IMR-90 (cell line): ENCODE data around the gene AP1S1. TPM values are rescaled to one million over a fixed set of nuclear protein-coding genes. Genes with fewer than 3 reads are reported as not detected.
A peak's percentile ranks its signal among the peaks of the same experiment; 100 is the strongest.
"Not testable (repeated sequence)": the region's sequence is repeated elsewhere in the genome, so short reads cannot be mapped to it uniquely, and the experiment has no call there.

ENCODE experiments used
- ATAC-seq: fragments of 200-7000 bp; cut with Tn5 transposase; 2 replicates; pipeline ENCODE4 v1.9.1; 2020; ENCODE audit warnings: low read depth, mild to moderate bottlenecking, moderate library complexity
- BruUV-seq: library from RNA; stranded (reverse); fragments of 400-500 nt; replicated peaks from 2 replicates; lab custom pipeline; 2021; lab: Mats Ljungman, UMichigan
- CTCF ChIA-PET: fragments of 300-600 bp; formaldehyde crosslinking; extraction: SDS; loops from one replicate; lab custom pipeline; 2021; ENCODE audit warnings: antibody characterized with exemption; lab: Yijun Ruan, JAX
- POLR2A ChIA-PET: fragments of 300-600 bp; sonication (Branson Sonifier 250); formaldehyde crosslinking; loops from one replicate; lab custom pipeline; 2022; ENCODE audit warnings: antibody characterized with exemption; ENCODE audit not compliant: unreplicated experiment; lab: Charles Lee
- DNase-seq: peaks from one replicate; pipeline ENCODE4 v3.0.0; 2013
- H2AFZ ChIP-seq: replicated peaks from 2 replicates; pipeline ENCODE3; 2013; ENCODE audit warnings: low read length, mild to moderate bottlenecking; ENCODE audit not compliant: poor library complexity
- H2AK5ac ChIP-seq: 2 replicates; pipeline ENCODE4 v1.6.1; 2013; ENCODE audit warnings: low read depth, low read length, inconsistent platforms
- H2AK9ac ChIP-seq: replicated peaks from 2 replicates; pipeline ENCODE3; 2013; ENCODE audit warnings: mild to moderate bottlenecking, low read depth, low read length, moderate library complexity; ENCODE audit not compliant: poor library complexity
- H2BK120ac ChIP-seq: 2 replicates; pipeline ENCODE4 v1.6.1; 2013; ENCODE audit warnings: low read depth, low read length, inconsistent platforms
- H2BK15ac ChIP-seq: 3 replicates; pipeline ENCODE4 v1.6.1; 2013; ENCODE audit warnings: low read depth, low read length, inconsistent platforms
- H2BK20ac ChIP-seq: 2 replicates; pipeline ENCODE4 v1.6.1; 2013; ENCODE audit warnings: low read depth, mild to moderate bottlenecking, inconsistent platforms, low read length, moderate library complexity
- H2BK5ac ChIP-seq: 2 replicates; pipeline ENCODE4 v1.6.1; 2013; ENCODE audit warnings: mild to moderate bottlenecking, low read depth, low read length, inconsistent platforms; ENCODE audit not compliant: poor library complexity, severe bottlenecking
- H3K14ac ChIP-seq: replicated peaks from 2 replicates; pipeline ENCODE4 v1.6.1; 2013; ENCODE audit warnings: low read depth, low read length, inconsistent platforms
- H3K18ac ChIP-seq: 2 replicates; pipeline ENCODE4 v1.6.1; 2013; ENCODE audit warnings: low read depth, low read length, control low read depth
- H3K23ac ChIP-seq: 2 replicates; pipeline ENCODE4 v1.6.1; 2013; ENCODE audit warnings: low read depth, low read length, inconsistent platforms
- H3K27ac ChIP-seq: 2 replicates; pipeline ENCODE4 v1.5.1; 2013; ENCODE audit warnings: mild to moderate bottlenecking, control low read depth, low read length; ENCODE audit not compliant: insufficient read depth
- H3K27me3 ChIP-seq: 2 replicates; pipeline ENCODE4 v1.6.1; 2013; ENCODE audit warnings: low read length; ENCODE audit not compliant: control insufficient read depth, insufficient read depth
- H3K36me3 ChIP-seq: 2 replicates; pipeline ENCODE4 v1.6.1; 2013; ENCODE audit warnings: low read length, mixed read lengths; ENCODE audit not compliant: control insufficient read depth, insufficient read depth
- H3K4ac ChIP-seq: 2 replicates; pipeline ENCODE4 v1.6.1; 2013; ENCODE audit warnings: low read depth, low read length, inconsistent platforms
- H3K4me1 ChIP-seq: 2 replicates; pipeline ENCODE4 v1.6.1; 2013; ENCODE audit warnings: low read length, mixed read lengths; ENCODE audit not compliant: control insufficient read depth, insufficient read depth
- H3K4me2 ChIP-seq: 2 replicates; pipeline ENCODE4 v1.6.1; 2013; ENCODE audit warnings: low read depth, mild to moderate bottlenecking, control low read depth, low read length, moderate library complexity
- H3K4me3 ChIP-seq: 2 replicates; pipeline ENCODE4 v1.5.1; 2013; ENCODE audit warnings: low read depth, mild to moderate bottlenecking, control low read depth, low read length, moderate library complexity; ENCODE audit not compliant: insufficient read depth
- H3K56ac ChIP-seq: 2 replicates; pipeline ENCODE4 v1.6.1; 2013; ENCODE audit warnings: low read length, inconsistent platforms; ENCODE audit not compliant: insufficient read depth; ENCODE audit errors: extremely low read depth
- H3K79me1 ChIP-seq, 2 experiments: 2 replicates each; pipeline ENCODE4 v1.6.1; 2013; ENCODE audit warnings: low read length in 2 of 2, inconsistent platforms in 1 of 2, low read depth in 1 of 2
- H3K9ac ChIP-seq: 2 replicates; pipeline ENCODE4 v1.6.1; 2013; ENCODE audit warnings: low read depth, low read length, control low read depth
- H3K9me1 ChIP-seq: 2 replicates; pipeline ENCODE4 v1.6.1; 2013; ENCODE audit warnings: low read length, inconsistent platforms; ENCODE audit not compliant: insufficient read depth
- H3K9me3 ChIP-seq: 2 replicates; pipeline ENCODE4 v1.6.1; 2013; ENCODE audit warnings: low read length; ENCODE audit not compliant: control insufficient read depth, insufficient read depth
- H4K20me1 ChIP-seq: 2 replicates; pipeline ENCODE4 v1.6.1; 2013; ENCODE audit warnings: low read length, inconsistent platforms; ENCODE audit not compliant: insufficient read depth
- H4K5ac ChIP-seq: 2 replicates; pipeline ENCODE4 v1.6.1; 2013; ENCODE audit warnings: mild to moderate bottlenecking, low read depth, low read length, control low read depth
- H4K8ac ChIP-seq, 2 experiments: 2 replicates each; pipeline ENCODE4 v1.6.1; 2013; ENCODE audit warnings: low read depth in 2 of 2, low read length in 2 of 2, control low read depth in 1 of 2, inconsistent platforms in 1 of 2
- H4K91ac ChIP-seq: 2 replicates; pipeline ENCODE4 v1.6.1; 2013; ENCODE audit warnings: low read depth, low read length, inconsistent platforms; ENCODE audit not compliant: insufficient read depth
- WGBS, 2 experiments: methylation state at CpG; one replicate each; pipeline versions ENCODE4 v1.1.5 to v1.1.7; 2013; ENCODE audit warnings: missing lambda C conversion rate in 2 of 2; ENCODE audit not compliant: insufficient read length in 1 of 2; ENCODE audit errors: extremely low coverage in 2 of 2; 5-methylcytosine and 5-hydroxymethylcytosine counted together
- dilution Hi-C: fragments of 300-500 bp; cut with HindIII; formaldehyde crosslinking; loops from one replicate; pipeline ENCODE4 v1.14.3; 2018; ENCODE audit warnings: low sequenced_read_pairs; ENCODE audit not compliant: unreplicated experiment
- in situ Hi-C: fragments of 300-500 bp; cut with MboI; formaldehyde crosslinking; loops from 3 replicates; pipeline ENCODE4 v1.14.3; 2019; ENCODE audit warnings: low sequenced_read_pairs, inconsistent platforms, mixed read lengths
- intact Hi-C: fragments of 100-400 bp; cut with micrococcal nuclease; formaldehyde crosslinking; loops from 2 replicates; pipeline ENCODE4 v1.10.0; 2022
- polyA plus RNA-seq, 3 experiments: library from polyadenylated mRNA; depleted of rRNA; stranded (reverse); fragments of >200 nt; gene quantifications; 2 replicates each; pipeline ENCODE4 v1.2.3, GENCODE V29; 2012; ENCODE audit warnings: low replicate concordance in 1 of 3
- total RNA-seq: library from RNA; depleted of rRNA; stranded (reverse); fragments of >200 nt; gene quantifications from 2 replicates; pipeline ENCODE4 v1.2.3, GENCODE V29; 2012

AP1S1 gene
- total and polyA plus RNA-seq, 2 of the 4 experiments (the other 2 are of a cell fraction): 187 to 295 TPM

DNA sequence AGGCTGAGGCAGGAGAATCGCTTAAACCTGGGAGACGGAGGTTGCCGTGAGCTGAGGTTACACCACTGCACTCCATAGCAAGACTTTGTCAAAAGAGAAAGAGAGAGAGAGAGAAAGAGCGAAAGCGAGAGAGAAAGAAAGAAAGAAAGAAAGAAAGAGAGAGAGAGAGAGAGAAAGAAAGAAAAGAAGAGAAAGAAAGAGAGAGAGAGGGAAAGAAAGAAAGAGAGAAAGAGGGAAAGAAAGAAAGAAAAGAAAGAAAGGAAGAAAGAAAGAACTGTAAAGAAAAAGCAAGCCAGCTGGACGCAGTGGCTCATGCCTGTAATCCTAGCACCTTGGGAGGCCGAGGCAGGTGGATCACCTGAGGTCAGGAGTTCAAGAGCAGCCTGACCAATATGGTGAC lies 41.1 kb upstream of the AP1S1 start:
- H3K4me3 ChIP-seq, H3K18ac ChIP-seq, H3K14ac ChIP-seq, H2BK5ac ChIP-seq, H3K79me1 ChIP-seq, intact Hi-C loops, H3K27ac ChIP-seq, H4K20me1 ChIP-seq, H3K4me2 ChIP-seq, H4K91ac ChIP-seq, H3K36me3 ChIP-seq, dilution Hi-C loops, H3K23ac ChIP-seq, H3K56ac ChIP-seq, BruUV-seq, H2AFZ ChIP-seq, H3K9me3 ChIP-seq, ATAC-seq, H4K5ac ChIP-seq, H4K8ac ChIP-seq, POLR2A ChIA-PET, H2AK9ac ChIP-seq, H2BK20ac ChIP-seq, H3K9ac ChIP-seq, H2BK15ac ChIP-seq, H3K27me3 ChIP-seq, DNase-seq: not testable (repeated sequence)
- WGBS, 2 experiments: 100% methylated on average over 1 of the region's 7 CpGs; no CpG with 5 or more reads in 1 of the 2 experiments
- Histone ChIP-seq H3K4me1 (peaks cover 14% of the 10 kb centered on the region), H3K9me1 (peaks cover 16% of the 10 kb centered on the region), H2AK5ac (0 out of 2 replicates have a peak overlapping the region, but pooled peaks have one; percentile 39), H2BK120ac (peak overlapping the region; percentile 50; the same call in 1 of the 2 replicates), H3K4ac (peak overlapping the region; percentile 56; the same call in 1 of the 2 replicates)
- in situ Hi-C loops: loop anchor here (25.0 kb wide), 1 partner anchor 676 kb away; the partner anchor contains the start of genes MEPCE, PPP1R35 and ZCWPW1
- CTCF ChIA-PET: interaction anchor here (0.7 kb wide), 1 partner anchor 54 kb away, joined by 3 read pairs; no protein-coding TSS in a partner anchor
